ENCODE results near the gene NAA16.

DNA sequence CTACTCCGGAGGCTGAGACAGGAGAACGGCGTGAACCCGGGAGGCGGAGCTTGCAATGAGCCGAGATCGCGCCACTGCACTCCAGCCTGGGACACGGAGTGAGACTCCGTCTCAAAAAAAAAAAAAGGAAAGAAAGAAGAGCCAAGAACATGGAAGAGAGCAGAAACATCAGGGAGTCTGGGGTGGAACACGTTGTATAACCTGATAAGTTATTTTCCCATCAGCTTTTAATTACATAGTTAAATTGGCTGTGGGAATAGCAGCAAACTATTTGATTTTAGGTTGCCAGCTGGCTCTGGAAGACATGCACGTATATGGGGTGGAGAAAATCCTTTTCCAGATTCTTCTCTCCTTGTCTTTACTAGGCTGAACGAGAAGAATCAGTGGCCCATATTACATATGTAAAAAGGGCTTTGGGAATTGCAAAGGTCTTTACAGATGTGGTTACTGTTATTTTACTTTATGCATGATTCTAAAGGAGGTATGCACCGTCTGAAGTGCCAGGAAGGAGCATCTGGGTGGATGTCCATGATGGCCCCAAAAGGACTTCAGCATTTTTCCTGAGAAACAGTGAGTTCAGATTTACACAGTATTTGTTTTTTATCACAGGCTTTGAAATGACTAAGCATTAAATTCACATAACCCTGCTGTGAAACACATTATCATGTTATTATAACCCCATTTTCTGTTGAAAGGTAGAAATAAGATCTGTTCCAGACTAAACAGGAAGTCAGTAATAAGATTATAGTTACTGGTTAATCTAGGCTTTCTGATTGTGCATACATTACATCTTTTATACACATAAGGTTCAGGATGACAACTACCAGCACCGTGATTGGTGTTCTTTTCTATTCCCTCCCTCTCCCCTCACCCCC, 4.6 kb upstream of the NAA16 start:
- TF ChIP-seq, protein P1, sequence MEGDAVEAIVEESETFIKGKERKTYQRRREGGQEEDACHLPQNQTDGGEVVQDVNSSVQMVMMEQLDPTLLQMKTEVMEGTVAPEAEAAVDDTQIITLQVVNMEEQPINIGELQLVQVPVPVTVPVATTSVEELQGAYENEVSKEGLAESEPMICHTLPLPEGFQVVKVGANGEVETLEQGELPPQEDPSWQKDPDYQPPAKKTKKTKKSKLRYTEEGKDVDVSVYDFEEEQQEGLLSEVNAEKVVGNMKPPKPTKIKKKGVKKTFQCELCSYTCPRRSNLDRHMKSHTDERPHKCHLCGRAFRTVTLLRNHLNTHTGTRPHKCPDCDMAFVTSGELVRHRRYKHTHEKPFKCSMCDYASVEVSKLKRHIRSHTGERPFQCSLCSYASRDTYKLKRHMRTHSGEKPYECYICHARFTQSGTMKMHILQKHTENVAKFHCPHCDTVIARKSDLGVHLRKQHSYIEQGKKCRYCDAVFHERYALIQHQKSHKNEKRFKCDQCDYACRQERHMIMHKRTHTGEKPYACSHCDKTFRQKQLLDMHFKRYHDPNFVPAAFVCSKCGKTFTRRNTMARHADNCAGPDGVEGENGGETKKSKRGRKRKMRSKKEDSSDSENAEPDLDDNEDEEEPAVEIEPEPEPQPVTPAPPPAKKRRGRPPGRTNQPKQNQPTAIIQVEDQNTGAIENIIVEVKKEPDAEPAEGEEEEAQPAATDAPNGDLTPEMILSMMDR (IDR thresholded peaks at IDR 0.05): no peak
- no peak for TF ChIP-seq POLR2A (IDR thresholded peaks at IDR 0.05)

Measured in uterus (tissue), 2 donors.